Measurements from ENCODE around the gene VPS13A.

VPS13A gene

DNA sequence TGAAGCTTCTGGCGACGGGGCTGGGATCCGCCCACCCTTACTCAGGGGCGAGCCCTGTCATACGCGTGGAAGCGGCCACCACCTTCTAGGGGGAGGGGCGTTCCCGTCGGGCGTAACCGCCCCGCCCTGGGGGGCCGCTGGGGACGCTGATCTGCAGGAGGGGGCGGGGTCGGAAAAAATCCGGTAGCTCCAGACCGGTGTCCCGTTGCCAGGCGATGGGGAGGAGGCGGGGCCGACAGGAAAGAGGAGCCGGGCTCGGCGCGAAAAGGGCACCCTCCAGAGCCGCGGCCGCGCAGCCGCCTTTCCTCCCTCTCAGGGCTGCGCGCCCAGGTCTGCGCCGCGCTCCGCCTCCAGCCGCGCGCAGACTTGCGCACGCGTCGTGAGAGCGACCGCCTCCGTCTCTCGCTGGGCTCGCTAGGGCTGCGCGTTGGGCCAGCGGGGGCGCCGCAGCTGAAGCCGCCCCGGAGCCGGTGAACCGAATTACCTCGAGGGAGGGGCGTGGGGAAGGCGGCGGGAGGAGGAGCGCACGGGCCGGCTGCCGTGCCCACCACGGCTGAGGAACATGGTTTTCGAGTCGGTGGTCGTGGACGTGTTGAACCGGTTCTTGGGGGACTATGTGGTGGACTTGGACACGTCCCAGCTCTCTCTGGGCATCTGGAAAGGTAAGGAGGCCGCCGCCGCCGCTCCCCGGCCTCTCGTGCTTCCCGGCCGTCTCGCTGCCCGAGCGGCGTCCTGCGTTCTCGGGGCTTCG is at the start of gene VPS13A (continued):
- TF ChIP-seq GLI2 (tag by site-specific recombination; IDR thresholded peaks at IDR 0.05; ENCODE audit: borderline replicate concordance, low read depth) (no peak), ZSCAN5A (tag by site-specific recombination; IDR thresholded peaks at IDR 0.05) (0 out of 2 replicates have a peak, but pooled peaks have one; percentile 51), EGR2 (tag by site-specific recombination; IDR thresholded peaks at IDR 0.05; ENCODE audit: low read depth) (peak; percentile 34; the same call in 1 of the 2 replicates), ZNF114 (tag by site-specific recombination; IDR thresholded peaks at IDR 0.05) (no peak), ZNF2 (tag by site-specific recombination; IDR thresholded peaks at IDR 0.05) (peak; percentile 75; the same call in 1 of the 2 replicates), ZNF623 (tag by site-specific recombination; IDR thresholded peaks at IDR 0.05) (no peak), ZNF157 (tag by site-specific recombination; IDR thresholded peaks at IDR 0.05) (no peak), ZBTB1 (tag by site-specific recombination; IDR thresholded peaks at IDR 0.05) (no peak), KLF10 (tag by site-specific recombination; IDR thresholded peaks at IDR 0.05) (peak; percentile 68; the same call in 1 of the 2 replicates), SCRT2 (tag by site-specific recombination; IDR thresholded peaks at IDR 0.05) (no peak), ZNF239 (tag by site-specific recombination; IDR thresholded peaks at IDR 0.05) (no peak), ZNF529 (tag by site-specific recombination; IDR thresholded peaks at IDR 0.05; ENCODE audit: insufficient replicate concordance) (no peak), ZNF600 (tag by site-specific recombination; IDR thresholded peaks at IDR 0.05) (no peak; the same call in 1 of the 2 replicates), KLF9 (tag by site-specific recombination; IDR thresholded peaks at IDR 0.05; ENCODE audit: low read depth) (peak; percentile 96), ZFP37 (tag by site-specific recombination; IDR thresholded peaks at IDR 0.05) (peak; percentile 71; the same call in 1 of the 2 replicates), ZNF16 (tag by site-specific recombination; IDR thresholded peaks at IDR 0.05; ENCODE audit: low read depth) (no peak), ZNF561 (tag by site-specific recombination; IDR thresholded peaks at IDR 0.05; ENCODE audit: borderline replicate concordance) (no peak), ZNF785 (tag by site-specific recombination; IDR thresholded peaks at IDR 0.05) (no peak), ZNF223 (tag by site-specific recombination; IDR thresholded peaks at IDR 0.05) (no peak), ZNF843 (tag by site-specific recombination; IDR thresholded peaks at IDR 0.05) (peak; percentile 42; the same call in 1 of the 2 replicates), ZNF837 (tag by site-specific recombination; IDR thresholded peaks at IDR 0.05) (no peak), ZNF747 (tag by site-specific recombination; IDR thresholded peaks at IDR 0.05) (no peak), KLF16 (tag by site-specific recombination; IDR thresholded peaks at IDR 0.05) (peak; percentile 87; the same call in 1 of the 2 replicates), ZBTB7A (tag by site-specific recombination; IDR thresholded peaks at IDR 0.05; ENCODE audit: low read depth) (peak; percentile 74; the same call in 1 of the 2 replicates), ZNF324 (tag by site-specific recombination; IDR thresholded peaks at IDR 0.05) (no peak)
- TF ChIP-seq, protein P1, sequence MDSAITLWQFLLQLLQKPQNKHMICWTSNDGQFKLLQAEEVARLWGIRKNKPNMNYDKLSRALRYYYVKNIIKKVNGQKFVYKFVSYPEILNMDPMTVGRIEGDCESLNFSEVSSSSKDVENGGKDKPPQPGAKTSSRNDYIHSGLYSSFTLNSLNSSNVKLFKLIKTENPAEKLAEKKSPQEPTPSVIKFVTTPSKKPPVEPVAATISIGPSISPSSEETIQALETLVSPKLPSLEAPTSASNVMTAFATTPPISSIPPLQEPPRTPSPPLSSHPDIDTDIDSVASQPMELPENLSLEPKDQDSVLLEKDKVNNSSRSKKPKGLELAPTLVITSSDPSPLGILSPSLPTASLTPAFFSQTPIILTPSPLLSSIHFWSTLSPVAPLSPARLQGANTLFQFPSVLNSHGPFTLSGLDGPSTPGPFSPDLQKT (IDR thresholded peaks at IDR 0.05; ENCODE audit: borderline replicate concordance, low read depth, low read length) = no peak
- TF ChIP-seq, protein P2, sequence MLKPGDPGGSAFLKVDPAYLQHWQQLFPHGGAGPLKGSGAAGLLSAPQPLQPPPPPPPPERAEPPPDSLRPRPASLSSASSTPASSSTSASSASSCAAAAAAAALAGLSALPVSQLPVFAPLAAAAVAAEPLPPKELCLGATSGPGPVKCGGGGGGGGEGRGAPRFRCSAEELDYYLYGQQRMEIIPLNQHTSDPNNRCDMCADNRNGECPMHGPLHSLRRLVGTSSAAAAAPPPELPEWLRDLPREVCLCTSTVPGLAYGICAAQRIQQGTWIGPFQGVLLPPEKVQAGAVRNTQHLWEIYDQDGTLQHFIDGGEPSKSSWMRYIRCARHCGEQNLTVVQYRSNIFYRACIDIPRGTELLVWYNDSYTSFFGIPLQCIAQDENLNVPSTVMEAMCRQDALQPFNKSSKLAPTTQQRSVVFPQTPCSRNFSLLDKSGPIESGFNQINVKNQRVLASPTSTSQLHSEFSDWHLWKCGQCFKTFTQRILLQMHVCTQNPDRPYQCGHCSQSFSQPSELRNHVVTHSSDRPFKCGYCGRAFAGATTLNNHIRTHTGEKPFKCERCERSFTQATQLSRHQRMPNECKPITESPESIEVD (tag by site-specific recombination; IDR thresholded peaks at IDR 0.05) = no peak
- TF ChIP-seq, protein P3, sequence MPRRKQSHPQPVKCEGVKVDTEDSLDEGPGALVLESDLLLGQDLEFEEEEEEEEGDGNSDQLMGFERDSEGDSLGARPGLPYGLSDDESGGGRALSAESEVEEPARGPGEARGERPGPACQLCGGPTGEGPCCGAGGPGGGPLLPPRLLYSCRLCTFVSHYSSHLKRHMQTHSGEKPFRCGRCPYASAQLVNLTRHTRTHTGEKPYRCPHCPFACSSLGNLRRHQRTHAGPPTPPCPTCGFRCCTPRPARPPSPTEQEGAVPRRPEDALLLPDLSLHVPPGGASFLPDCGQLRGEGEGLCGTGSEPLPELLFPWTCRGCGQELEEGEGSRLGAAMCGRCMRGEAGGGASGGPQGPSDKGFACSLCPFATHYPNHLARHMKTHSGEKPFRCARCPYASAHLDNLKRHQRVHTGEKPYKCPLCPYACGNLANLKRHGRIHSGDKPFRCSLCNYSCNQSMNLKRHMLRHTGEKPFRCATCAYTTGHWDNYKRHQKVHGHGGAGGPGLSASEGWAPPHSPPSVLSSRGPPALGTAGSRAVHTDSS (tag by site-specific recombination; IDR thresholded peaks at IDR 0.05) = no peak
- TF ChIP-seq, protein P4, sequence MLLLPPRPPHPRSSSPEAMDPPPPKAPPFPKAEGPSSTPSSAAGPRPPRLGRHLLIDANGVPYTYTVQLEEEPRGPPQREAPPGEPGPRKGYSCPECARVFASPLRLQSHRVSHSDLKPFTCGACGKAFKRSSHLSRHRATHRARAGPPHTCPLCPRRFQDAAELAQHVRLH (tag by site-specific recombination; IDR thresholded peaks at IDR 0.05) = no peak
- TF ChIP-seq, protein P5, sequence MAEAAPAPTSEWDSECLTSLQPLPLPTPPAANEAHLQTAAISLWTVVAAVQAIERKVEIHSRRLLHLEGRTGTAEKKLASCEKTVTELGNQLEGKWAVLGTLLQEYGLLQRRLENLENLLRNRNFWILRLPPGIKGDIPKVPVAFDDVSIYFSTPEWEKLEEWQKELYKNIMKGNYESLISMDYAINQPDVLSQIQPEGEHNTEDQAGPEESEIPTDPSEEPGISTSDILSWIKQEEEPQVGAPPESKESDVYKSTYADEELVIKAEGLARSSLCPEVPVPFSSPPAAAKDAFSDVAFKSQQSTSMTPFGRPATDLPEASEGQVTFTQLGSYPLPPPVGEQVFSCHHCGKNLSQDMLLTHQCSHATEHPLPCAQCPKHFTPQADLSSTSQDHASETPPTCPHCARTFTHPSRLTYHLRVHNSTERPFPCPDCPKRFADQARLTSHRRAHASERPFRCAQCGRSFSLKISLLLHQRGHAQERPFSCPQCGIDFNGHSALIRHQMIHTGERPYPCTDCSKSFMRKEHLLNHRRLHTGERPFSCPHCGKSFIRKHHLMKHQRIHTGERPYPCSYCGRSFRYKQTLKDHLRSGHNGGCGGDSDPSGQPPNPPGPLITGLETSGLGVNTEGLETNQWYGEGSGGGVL (tag by site-specific recombination; IDR thresholded peaks at IDR 0.05) = no peak

Measured in HEK293 (cell line).